ENCODE measurements around the gene HLA-G.

The HLA-G gene

DNA sequence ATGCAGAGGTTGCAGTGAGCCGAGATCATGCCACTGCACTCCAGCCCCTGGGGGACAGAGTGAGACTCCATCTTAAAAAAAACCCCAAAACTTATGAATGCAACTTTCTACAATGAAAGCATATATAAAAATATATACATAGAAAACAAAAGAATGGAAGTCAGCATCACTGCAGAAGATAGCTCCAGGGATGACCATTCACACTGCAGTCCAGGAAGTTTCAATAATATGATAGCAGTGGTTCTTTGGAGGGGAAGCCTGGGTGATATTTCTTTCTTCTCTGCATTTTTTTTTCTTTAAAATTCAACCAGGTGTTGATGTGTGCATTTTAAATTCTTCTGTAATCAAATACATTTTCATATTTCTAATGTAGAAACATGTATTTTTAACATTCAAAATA, 12.3 kb downstream of the HLA-G start:
- TF ChIP-seq, protein P1, sequence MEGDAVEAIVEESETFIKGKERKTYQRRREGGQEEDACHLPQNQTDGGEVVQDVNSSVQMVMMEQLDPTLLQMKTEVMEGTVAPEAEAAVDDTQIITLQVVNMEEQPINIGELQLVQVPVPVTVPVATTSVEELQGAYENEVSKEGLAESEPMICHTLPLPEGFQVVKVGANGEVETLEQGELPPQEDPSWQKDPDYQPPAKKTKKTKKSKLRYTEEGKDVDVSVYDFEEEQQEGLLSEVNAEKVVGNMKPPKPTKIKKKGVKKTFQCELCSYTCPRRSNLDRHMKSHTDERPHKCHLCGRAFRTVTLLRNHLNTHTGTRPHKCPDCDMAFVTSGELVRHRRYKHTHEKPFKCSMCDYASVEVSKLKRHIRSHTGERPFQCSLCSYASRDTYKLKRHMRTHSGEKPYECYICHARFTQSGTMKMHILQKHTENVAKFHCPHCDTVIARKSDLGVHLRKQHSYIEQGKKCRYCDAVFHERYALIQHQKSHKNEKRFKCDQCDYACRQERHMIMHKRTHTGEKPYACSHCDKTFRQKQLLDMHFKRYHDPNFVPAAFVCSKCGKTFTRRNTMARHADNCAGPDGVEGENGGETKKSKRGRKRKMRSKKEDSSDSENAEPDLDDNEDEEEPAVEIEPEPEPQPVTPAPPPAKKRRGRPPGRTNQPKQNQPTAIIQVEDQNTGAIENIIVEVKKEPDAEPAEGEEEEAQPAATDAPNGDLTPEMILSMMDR (conservative IDR thresholded peaks at IDR 0.05; ENCODE audit: control insufficient read depth, insufficient read depth, low read depth, low read length) = no peak
- no peak overlapping the region for H3K4me3 ChIP-seq (ENCODE audit: control insufficient read depth, low read depth, low read length)

DNA sequence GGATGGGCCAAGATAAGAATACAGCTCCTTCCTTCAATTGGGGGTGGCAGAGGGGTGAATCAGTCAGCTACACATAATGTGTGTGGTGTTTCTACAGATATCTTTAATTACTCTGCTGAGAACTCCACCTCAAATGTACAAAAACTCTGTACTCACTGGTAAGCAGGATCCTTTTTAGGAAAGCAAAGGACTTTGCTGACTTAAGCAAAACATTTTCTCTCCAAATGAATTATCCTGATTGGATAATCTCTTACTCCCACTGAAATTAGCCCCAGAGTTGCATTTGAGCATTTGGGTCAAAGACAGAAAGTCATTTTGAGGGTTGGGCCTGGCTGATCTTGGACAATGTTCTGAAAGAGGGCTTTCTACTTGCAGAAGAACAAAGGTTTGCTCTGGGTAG, 13.4 kb downstream of the HLA-G start:
- DNase-seq (ENCODE audit: low read depth) = no peak
- no peak overlapping the region for H3K4me3 ChIP-seq (ENCODE audit: control insufficient read depth, low read depth, low read length)
- TF ChIP-seq, protein P1 (conservative IDR thresholded peaks at IDR 0.05; ENCODE audit: control insufficient read depth, insufficient read depth, low read depth, low read length) = no peak

More for the DNA sequence above, 12.3 kb downstream of the HLA-G start:
- no peak for DNase-seq (ENCODE audit: low read depth)

DNA sequence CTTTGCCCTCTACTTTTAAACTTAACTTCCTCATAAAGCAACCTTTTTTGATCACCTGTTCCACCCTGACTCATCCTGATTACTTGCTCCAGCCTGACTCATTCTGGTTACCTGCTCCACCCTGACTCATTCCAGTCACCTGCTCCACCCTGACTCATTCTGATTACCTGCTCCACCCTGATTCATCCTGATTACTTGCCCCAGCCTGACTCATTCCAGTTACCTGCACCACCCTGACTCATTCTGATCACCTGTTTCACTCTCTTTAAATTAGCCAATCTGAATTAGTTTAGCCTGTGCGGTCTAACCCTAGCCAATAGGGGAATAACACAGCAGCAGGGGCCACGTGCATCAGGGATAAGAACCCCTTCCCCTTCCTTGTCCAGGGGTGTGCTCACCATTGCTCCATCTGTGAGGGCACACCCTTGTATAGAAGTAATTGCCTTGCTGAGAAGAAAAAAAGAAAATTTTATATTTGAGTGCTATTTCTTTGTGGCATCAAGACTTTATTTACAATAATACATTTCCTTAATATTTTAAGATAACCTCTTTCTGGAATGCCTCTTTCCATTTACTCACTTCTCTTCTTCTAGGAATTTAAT, 17.9 kb downstream of the HLA-G start:
- no peak for DNase-seq (ENCODE audit: low read depth)
- TF ChIP-seq, protein P1 (conservative IDR thresholded peaks at IDR 0.05; ENCODE audit: control insufficient read depth, insufficient read depth, low read depth, low read length) = no peak

DNA sequence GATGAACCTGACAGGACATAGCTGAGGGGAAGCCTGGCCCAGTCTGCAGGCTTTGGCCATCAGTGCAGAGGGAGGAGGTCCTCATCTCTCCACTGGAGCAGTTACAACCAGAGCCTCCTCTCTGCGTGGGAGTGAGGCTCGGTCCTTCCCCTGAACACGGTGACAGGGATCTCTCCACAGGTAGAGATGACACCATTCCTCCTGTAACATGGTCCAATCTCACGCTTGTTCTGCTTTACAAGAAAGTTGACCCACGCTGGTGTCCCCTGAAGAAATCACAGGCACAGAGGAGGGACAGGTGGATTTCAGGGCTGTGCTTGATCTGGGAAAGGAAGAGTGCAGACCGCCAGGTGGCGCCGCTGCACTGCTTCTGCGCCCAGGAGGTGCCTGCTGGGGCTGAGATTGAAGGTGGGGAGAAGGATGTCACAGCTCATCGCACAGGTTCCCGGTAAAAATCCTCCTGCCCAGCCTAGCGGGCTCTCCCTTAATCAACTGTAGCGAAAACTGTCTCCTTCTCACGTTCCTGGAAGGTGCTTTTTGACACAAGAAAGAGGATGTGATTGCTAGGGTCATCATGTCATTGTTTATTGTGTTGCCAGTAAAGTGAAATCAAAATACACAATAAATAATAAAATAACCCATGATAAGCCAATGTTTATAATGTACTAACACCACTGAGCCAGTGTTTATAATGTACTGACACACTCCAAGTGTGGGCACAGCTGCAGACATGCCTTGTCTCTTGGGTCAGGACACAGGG, 20.4 kb downstream of the HLA-G start:
- H3K4me3 ChIP-seq (ENCODE audit: control insufficient read depth, low read depth, low read length) = no peak overlapping the region
- peak; percentile 56 for DNase-seq (ENCODE audit: low read depth)
- TF ChIP-seq, protein P1 (conservative IDR thresholded peaks at IDR 0.05; ENCODE audit: control insufficient read depth, insufficient read depth, low read depth, low read length) = peak; percentile 96

More for the DNA sequence above, 17.9 kb downstream of the HLA-G start:
- H3K4me3 ChIP-seq (ENCODE audit: control insufficient read depth, low read depth, low read length) = no peak overlapping the region

DNA sequence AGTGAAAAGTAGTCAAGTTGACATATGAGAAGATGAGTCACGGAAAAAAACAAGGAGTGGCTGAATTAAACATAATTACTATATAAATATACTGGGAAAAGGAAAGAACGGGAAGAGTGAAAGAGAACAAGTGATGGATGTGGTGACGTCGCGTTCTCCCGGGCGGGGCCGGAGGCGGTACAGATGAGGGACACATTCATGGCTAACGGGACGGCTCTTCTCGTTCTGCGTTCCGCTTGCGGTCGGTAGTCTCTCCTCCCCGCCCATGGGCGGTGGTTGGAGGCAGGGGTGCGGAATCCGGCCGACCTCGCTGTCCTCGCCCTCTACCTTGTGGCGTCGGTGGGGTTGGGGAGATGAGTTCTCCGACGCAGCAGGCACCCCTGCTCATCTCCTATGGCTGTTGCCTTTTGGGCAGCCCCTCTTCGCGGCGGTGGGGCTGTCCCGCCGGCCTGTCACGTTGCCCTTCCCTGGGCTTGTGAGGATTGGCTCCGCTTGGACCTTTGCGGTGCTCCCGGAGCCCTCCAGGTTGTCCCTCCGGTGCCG, 22.5 kb downstream of the HLA-G start:
- TF ChIP-seq, protein P1 (conservative IDR thresholded peaks at IDR 0.05; ENCODE audit: control insufficient read depth, insufficient read depth, low read depth, low read length) = no peak
- no peak overlapping the region for H3K4me3 ChIP-seq (ENCODE audit: control insufficient read depth, low read depth, low read length)
- DNase-seq (ENCODE audit: low read depth) = peak; percentile 18

DNA sequence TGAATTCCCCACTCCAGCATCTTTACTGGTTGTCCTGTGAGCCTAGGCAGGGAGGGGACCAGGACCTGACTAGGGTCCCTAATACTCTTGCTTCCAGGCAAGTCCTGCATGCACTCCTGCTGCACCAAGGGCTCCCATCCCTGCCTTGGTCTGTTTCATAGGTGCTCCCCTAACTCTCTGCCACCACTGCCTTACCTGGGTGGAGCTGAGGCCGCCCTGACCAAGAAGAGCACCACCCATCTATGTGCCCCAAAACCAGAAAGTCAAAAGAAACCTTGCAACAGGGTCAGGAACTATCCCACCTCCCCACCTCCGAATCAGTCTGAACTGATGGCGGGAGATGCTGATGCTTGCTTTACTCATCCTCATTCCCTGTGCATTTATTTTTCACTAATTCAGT, 23.6 kb downstream of the HLA-G start:
- no peak for DNase-seq (ENCODE audit: low read depth)
- no peak overlapping the region for H3K4me3 ChIP-seq (ENCODE audit: control insufficient read depth, low read depth, low read length)
- TF ChIP-seq, protein P1 (conservative IDR thresholded peaks at IDR 0.05; ENCODE audit: control insufficient read depth, insufficient read depth, low read depth, low read length) = no peak
